DOHH2 (cell line): ENCODE measurements around the gene SLC33A1.
"Not testable (repeated sequence)": the region's sequence is repeated elsewhere in the genome, so short reads cannot be mapped to it uniquely, and the experiment has no call there.

Experiments used
- H3F3A ChIP-seq: fragments of 200-600 bp; sonication (generic), shearing (Covaris generic); 2 replicates; pipeline ENCODE4 v1.6.0; 2016; ENCODE audit warnings: antibody characterized with exemption, mild to moderate bottlenecking; ENCODE audit not compliant: control insufficient read depth, insufficient read depth
- H3K27ac ChIP-seq: fragments of 200-600 bp; sonication (generic); 2 replicates; pipeline ENCODE4 v1.5.1; 2014; ENCODE audit warnings: low read depth, mild to moderate bottlenecking, low read length, moderate library complexity
- H3K27me3 ChIP-seq: fragments of 200-600 bp; sonication (generic); 2 replicates; pipeline ENCODE4 v1.6.1; 2014; ENCODE audit warnings: mild to moderate bottlenecking, low read length, mixed read lengths; ENCODE audit not compliant: control insufficient read depth
- H3K36me3 ChIP-seq: fragments of 200-600 bp; sonication (generic); 2 replicates; pipeline ENCODE4 v1.6.1; 2014; ENCODE audit warnings: mild to moderate bottlenecking, low read length, moderate library complexity, mixed read lengths; ENCODE audit not compliant: control insufficient read depth
- H3K4me1 ChIP-seq: fragments of 200-600 bp; sonication (generic); 2 replicates; pipeline ENCODE4 v1.6.1; 2014; ENCODE audit warnings: mild to moderate bottlenecking, low read length, mixed read lengths; ENCODE audit not compliant: control insufficient read depth
- H3K4me2 ChIP-seq: fragments of 200-600 bp; sonication (generic); 2 replicates; pipeline ENCODE4 v1.6.0; 2014; ENCODE audit warnings: mild to moderate bottlenecking, low read length, moderate library complexity
- H3K4me3 ChIP-seq: fragments of 200-600 bp; sonication (generic); 2 replicates; pipeline ENCODE4 v1.5.1; 2014; ENCODE audit warnings: mild to moderate bottlenecking, low read length, mixed read lengths
- H3K79me2 ChIP-seq: fragments of 200-600 bp; sonication (generic); 2 replicates; pipeline ENCODE4 v1.6.1; 2014; ENCODE audit warnings: mild to moderate bottlenecking, low read length, mixed read lengths; ENCODE audit not compliant: control insufficient read depth
- H3K9me2 ChIP-seq: fragments of 200-600 bp; sonication (generic); replicated peaks from 2 replicates; pipeline ENCODE4 v1.6.1; 2014; ENCODE audit warnings: mild to moderate bottlenecking, low read length, mixed read lengths; ENCODE audit not compliant: control insufficient read depth
- H3K9me3 ChIP-seq: fragments of 200-600 bp; sonication (generic); 2 replicates; pipeline ENCODE4 v1.6.1; 2014; ENCODE audit warnings: antibody characterized with exemption, low read length, mixed read lengths; ENCODE audit not compliant: control insufficient read depth, insufficient read depth
- H4K20me1 ChIP-seq: fragments of 200-600 bp; sonication (generic); 2 replicates; pipeline ENCODE4 v1.6.0; 2014; ENCODE audit warnings: low read depth, mild to moderate bottlenecking, antibody characterized with exemption, low read length, moderate library complexity; ENCODE audit not compliant: control insufficient read depth, insufficient read depth
- CTCF ChIP-seq: fragments of 200-600 bp; sonication (generic); IDR thresholded peaks from one replicate; pipeline ENCODE4 v1.5.1; 2014; ENCODE audit warnings: antibody characterized with exemption, mild to moderate bottlenecking, low read depth, low read length; ENCODE audit not compliant: poor library complexity, severe bottlenecking
- EZH2phosphoT487 ChIP-seq: fragments of 200-600 bp; sonication (generic); IDR thresholded peaks from 2 replicates; pipeline ENCODE4 v1.6.1; 2017; ENCODE audit warnings: borderline replicate concordance, mild to moderate bottlenecking, antibody characterized with exemption, low read length, moderate library complexity, mixed read lengths

Gene SLC33A1

DNA sequence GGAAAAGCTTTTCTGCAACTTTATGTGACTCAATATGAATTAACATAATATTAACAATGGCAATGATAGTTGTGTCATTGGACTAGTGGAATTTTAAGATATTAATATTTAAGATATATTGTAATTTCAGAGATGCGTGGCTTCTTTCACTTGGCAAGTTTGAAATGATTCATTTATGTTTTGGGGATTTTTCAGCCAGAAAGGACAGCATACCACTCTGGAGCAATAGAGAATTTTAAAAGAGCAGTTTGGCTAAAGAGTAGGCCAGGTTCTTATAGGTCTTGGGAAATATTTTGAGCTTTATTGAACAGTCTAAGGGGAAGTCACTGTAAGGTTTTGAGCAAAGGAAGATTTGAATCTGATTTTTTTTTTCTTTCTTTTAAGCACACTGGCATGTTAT, 32.7 kb upstream of the SLC33A1 start:
- no peak for TF ChIP-seq EZH2phosphoT487
- no peak for TF ChIP-seq CTCF
- Histone ChIP-seq H4K20me1 (peaks cover 29% of the 10 kb centered on the region), H3K27me3 (no peaks in the 10 kb centered on the region), H3F3A (no peaks in the 10 kb centered on the region), H3K4me2 (no peak overlapping the region), H3K4me1 (peaks cover 13% of the 10 kb centered on the region), H3K36me3 (peaks cover 18% of the 10 kb centered on the region), H3K79me2 (peaks cover 100% of the 10 kb centered on the region), H3K4me3 (no peak overlapping the region), H3K9me2 (no peaks in the 10 kb centered on the region), H3K27ac (no peak overlapping the region), H3K9me3 (no peaks in the 10 kb centered on the region)

DNA sequence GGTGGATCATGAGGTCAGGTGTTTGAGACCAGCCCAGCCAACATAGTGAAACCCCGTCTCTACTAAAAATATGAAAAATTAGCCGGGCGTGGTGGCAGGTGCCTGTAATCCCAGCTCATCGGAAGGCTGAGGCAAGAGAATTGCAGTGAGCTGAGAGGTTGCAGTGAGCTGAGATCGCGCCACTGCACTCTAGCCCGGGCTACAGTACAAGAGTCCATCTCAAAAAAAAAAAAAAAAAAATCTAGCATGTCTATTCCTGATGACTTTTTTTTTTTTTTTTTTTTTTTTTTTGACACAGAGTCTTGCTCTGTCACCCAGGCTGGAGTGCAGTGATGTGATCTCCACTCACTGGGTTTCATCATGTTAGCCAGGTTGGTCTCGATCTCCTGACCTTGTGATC, 32.1 kb upstream of the SLC33A1 start:
- peaks cover 34% of the 10 kb centered on the region for H4K20me1 ChIP-seq
- H3K27ac ChIP-seq, H3K4me2 ChIP-seq, H3K9me2 ChIP-seq, H3K27me3 ChIP-seq, H3K9me3 ChIP-seq, H3F3A ChIP-seq, H3K4me3 ChIP-seq: not testable (repeated sequence)
- peaks cover 19% of the 10 kb centered on the region for H3K4me1 ChIP-seq
- H3K79me2 ChIP-seq, result peaks cover 100% of the 10 kb centered on the region
- H3K36me3 ChIP-seq, result peaks cover 15% of the 10 kb centered on the region

GRCh38 chr3:155885292-155885691, 31.1 kb upstream of the SLC33A1 start:
- no peak overlapping the region for H3K27ac ChIP-seq
- TF ChIP-seq CTCF (no peak), EZH2phosphoT487 (no peak)
- no peaks in the 10 kb centered on the region for H3K27me3 ChIP-seq

DNA sequence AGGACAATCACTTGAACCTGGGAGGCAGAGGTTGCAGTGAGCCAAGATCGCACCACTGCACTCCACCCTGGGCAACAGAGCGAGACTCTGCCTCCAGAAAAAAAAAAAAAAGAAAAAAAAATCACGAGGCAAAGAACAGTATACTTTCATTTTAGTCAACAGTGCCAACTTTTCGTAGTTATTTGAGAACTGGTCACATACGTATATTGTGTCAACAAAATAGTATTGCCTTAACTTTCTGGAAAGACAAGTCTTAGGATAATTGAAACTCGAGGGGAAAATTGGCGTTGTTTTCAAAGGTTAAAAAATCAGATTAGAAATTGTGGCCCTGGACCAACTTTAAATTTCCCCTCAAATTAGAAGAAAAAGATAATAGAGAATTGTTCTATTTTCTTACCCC, 30.1 kb upstream of the SLC33A1 start:
- Histone ChIP-seq H3K79me2 (peaks cover 100% of the 10 kb centered on the region), H3F3A (0 out of 2 replicates have a peak, but pooled peaks cover 3% of the 10 kb centered on the region), H3K4me3 (no peak overlapping the region), H3K27me3 (no peaks in the 10 kb centered on the region), H4K20me1 (peaks cover 33% of the 10 kb centered on the region), H3K36me3 (peaks cover 7% of the 10 kb centered on the region; the same call in 1 of the 2 replicates), H3K27ac (no peak overlapping the region), H3K4me1 (peaks cover 27% of the 10 kb centered on the region), H3K4me2 (no peak overlapping the region), H3K9me3 (no peaks in the 10 kb centered on the region), H3K9me2 (no peaks in the 10 kb centered on the region)
- TF ChIP-seq CTCF (no peak), EZH2phosphoT487 (no peak)

More at GRCh38 chr3:155885292-155885691, 31.1 kb upstream of the SLC33A1 start:
- peaks cover 26% of the 10 kb centered on the region for H3K4me1 ChIP-seq
- peaks cover 31% of the 10 kb centered on the region for H4K20me1 ChIP-seq
- peaks cover 9% of the 10 kb centered on the region; the same call in 1 of the 2 replicates for H3K36me3 ChIP-seq
- H3F3A ChIP-seq, result 0 out of 2 replicates have a peak, but pooled peaks cover 3% of the 10 kb centered on the region
- H3K4me3 ChIP-seq, result no peak overlapping the region
- H3K9me2 ChIP-seq, result no peaks in the 10 kb centered on the region
- H3K79me2 ChIP-seq, result peaks cover 100% of the 10 kb centered on the region
- H3K4me2 ChIP-seq, result no peak overlapping the region
- no peaks in the 10 kb centered on the region for H3K9me3 ChIP-seq
